Measurements from ENCODE around the gene EML4.

EML4 gene

GRCh38 chr2:42194428-42194827, 25.3 kb downstream of the EML4 start:
- no peak for DNase-seq (ENCODE audit: low spot score)

GRCh38 chr2:42195559-42195958, 26.4 kb downstream of the EML4 start:
- peak; percentile 86 for DNase-seq (ENCODE audit: low spot score)

- DNase-seq (ENCODE audit: low spot score) = no peak
Observed at GRCh38 chr2:42196070-42196402, 26.9 kb downstream of the EML4 start.

- DNase-seq (ENCODE audit: low spot score) = peak; percentile 60
Observed at GRCh38 chr2:42196403-42197267, 27.5 kb downstream of the EML4 start.

- no peak for DNase-seq (ENCODE audit: low spot score)
Observed at GRCh38 chr2:42197792-42198191, 28.6 kb downstream of the EML4 start.

GRCh38 chr2:42198466-42198865, 29.3 kb downstream of the EML4 start:
- DNase-seq (ENCODE audit: low spot score) = no peak

GRCh38 chr2:42199002-42199401, 29.8 kb downstream of the EML4 start:
- DNase-seq (ENCODE audit: low spot score) = no peak

- no peak for DNase-seq (ENCODE audit: low spot score)
Observed at GRCh38 chr2:42199626-42200025, 30.5 kb downstream of the EML4 start.

- no peak for DNase-seq (ENCODE audit: low spot score)
Observed at GRCh38 chr2:42200926-42201855, 32.0 kb downstream of the EML4 start.

- DNase-seq (ENCODE audit: low spot score) = no peak
Observed at GRCh38 chr2:42202634-42203008, 33.5 kb downstream of the EML4 start.

- no peak for DNase-seq (ENCODE audit: low spot score)
Observed at GRCh38 chr2:42203792-42204191, 34.6 kb downstream of the EML4 start.

GRCh38 chr2:42205337-42205736, 36.2 kb downstream of the EML4 start:
- DNase-seq (ENCODE audit: low spot score) = no peak

GRCh38 chr2:42207826-42208225, 38.7 kb downstream of the EML4 start:
- no peak for DNase-seq (ENCODE audit: low spot score)

- no peak for DNase-seq (ENCODE audit: low spot score)
Observed at GRCh38 chr2:42210203-42210602, 41.0 kb downstream of the EML4 start.

- DNase-seq (ENCODE audit: low spot score) = no peak
Observed at GRCh38 chr2:42211291-42211690, 42.1 kb downstream of the EML4 start.

GRCh38 chr2:42214669-42215068, 45.5 kb downstream of the EML4 start:
- DNase-seq (ENCODE audit: low spot score) = no peak

GRCh38 chr2:42216694-42217093, 47.5 kb downstream of the EML4 start:
- DNase-seq (ENCODE audit: low spot score) = peak; percentile 25

GRCh38 chr2:42217307-42217706, 48.2 kb downstream of the EML4 start:
- DNase-seq (ENCODE audit: low spot score) = no peak

- DNase-seq (ENCODE audit: low spot score) = no peak
Observed at GRCh38 chr2:42217914-42218313, 48.8 kb downstream of the EML4 start.

GRCh38 chr2:42218712-42219111, 49.6 kb downstream of the EML4 start:
- DNase-seq (ENCODE audit: low spot score) = no peak

GRCh38 chr2:42219160-42219559, 50.0 kb downstream of the EML4 start:
- no peak for DNase-seq (ENCODE audit: low spot score)

- DNase-seq (ENCODE audit: low spot score) = no peak
Observed at GRCh38 chr2:42220566-42220965, 51.4 kb downstream of the EML4 start.
